ENCODE results near the gene PPIL1. TPM values are rescaled to one million over a fixed set of nuclear protein-coding genes. Genes with fewer than 3 reads are reported as not detected.
"Not testable (repeated sequence)": the region's sequence is repeated elsewhere in the genome, so short reads cannot be mapped to it uniquely, and the experiment has no call there.

Gene PPIL1
- total RNA-seq, 1 experiment from 2014 or later: 64.2 TPM

DNA sequence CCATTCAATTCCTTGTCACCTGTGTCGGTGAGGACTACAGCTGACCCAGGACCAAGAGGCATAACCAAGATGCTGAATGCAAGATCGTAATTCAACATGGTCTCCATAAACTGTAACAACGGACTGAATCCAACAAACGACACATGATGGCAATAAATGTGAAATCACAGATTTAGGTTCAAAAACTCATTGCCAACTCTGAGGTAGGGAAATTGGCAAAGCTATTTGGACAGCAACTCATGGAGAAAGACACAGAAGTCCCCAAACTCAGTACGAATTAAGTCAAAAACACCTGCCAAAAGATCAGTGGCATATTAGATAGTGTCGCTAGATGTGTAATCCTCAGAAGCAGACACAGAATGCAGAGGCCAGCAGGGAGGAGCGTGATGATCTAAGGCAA is 60.4 kb downstream of the PPIL1 start (continued):
- TF ChIP-seq, protein P1, sequence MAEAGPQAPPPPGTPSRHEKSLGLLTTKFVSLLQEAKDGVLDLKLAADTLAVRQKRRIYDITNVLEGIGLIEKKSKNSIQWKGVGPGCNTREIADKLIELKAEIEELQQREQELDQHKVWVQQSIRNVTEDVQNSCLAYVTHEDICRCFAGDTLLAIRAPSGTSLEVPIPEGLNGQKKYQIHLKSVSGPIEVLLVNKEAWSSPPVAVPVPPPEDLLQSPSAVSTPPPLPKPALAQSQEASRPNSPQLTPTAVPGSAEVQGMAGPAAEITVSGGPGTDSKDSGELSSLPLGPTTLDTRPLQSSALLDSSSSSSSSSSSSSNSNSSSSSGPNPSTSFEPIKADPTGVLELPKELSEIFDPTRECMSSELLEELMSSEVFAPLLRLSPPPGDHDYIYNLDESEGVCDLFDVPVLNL (CRISPR knock-in tag; IDR thresholded peaks at IDR 0.05; ENCODE audit: borderline replicate concordance, low read depth): no peak
- TF ChIP-seq, protein P2, sequence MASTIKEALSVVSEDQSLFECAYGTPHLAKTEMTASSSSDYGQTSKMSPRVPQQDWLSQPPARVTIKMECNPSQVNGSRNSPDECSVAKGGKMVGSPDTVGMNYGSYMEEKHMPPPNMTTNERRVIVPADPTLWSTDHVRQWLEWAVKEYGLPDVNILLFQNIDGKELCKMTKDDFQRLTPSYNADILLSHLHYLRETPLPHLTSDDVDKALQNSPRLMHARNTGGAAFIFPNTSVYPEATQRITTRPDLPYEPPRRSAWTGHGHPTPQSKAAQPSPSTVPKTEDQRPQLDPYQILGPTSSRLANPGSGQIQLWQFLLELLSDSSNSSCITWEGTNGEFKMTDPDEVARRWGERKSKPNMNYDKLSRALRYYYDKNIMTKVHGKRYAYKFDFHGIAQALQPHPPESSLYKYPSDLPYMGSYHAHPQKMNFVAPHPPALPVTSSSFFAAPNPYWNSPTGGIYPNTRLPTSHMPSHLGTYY (CRISPR knock-in tag; IDR thresholded peaks at IDR 0.05): no peak
- no peak for TF ChIP-seq NR2C2 (CRISPR knock-in tag; IDR thresholded peaks at IDR 0.05)

- Mint-ChIP-seq H3K4me1 (peaks cover 18% of the 10 kb centered on the region), H3K27me3 (ENCODE audit: low read depth) (no peaks in the 10 kb centered on the region), H3K36me3 (no peaks in the 10 kb centered on the region), H3K9me3 (no peaks in the 10 kb centered on the region), H3K27ac (no peak overlapping the region), H3K4me3 (no peak overlapping the region)
- TF ChIP-seq GTF2I (CRISPR knock-in tag; conservative IDR thresholded peaks at IDR 0.05): no peak
- TF ChIP-seq GABPB1 (CRISPR knock-in tag; IDR thresholded peaks at IDR 0.05): no peak
- no peak for TF ChIP-seq FOXJ3 (CRISPR knock-in tag; IDR thresholded peaks at IDR 0.05; ENCODE audit: borderline replicate concordance)
- no peak for TF ChIP-seq ZNF425 (CRISPR knock-in tag; conservative IDR thresholded peaks at IDR 0.05)
- TF ChIP-seq NFYB (CRISPR knock-in tag; conservative IDR thresholded peaks at IDR 0.05; ENCODE audit: low read depth): no peak
- TF ChIP-seq CREB1 (CRISPR knock-in tag; IDR thresholded peaks at IDR 0.05): no peak
- TF ChIP-seq ATF1 (CRISPR knock-in tag; IDR thresholded peaks at IDR 0.05): no peak
- no peak for TF ChIP-seq TP53 (CRISPR knock-in tag; IDR thresholded peaks at IDR 0.05)
- TF ChIP-seq SOX15 (CRISPR knock-in tag; IDR thresholded peaks at IDR 0.05): no peak
- no peak for TF ChIP-seq FOXP1 (CRISPR knock-in tag; IDR thresholded peaks at IDR 0.05; ENCODE audit: borderline replicate concordance)
- no peak for TF ChIP-seq NR2C2 (CRISPR knock-in tag; IDR thresholded peaks at IDR 0.05)
- TF ChIP-seq E2F5 (CRISPR knock-in tag; IDR thresholded peaks at IDR 0.05): no peak
- no peak for TF ChIP-seq MXD4 (CRISPR knock-in tag; IDR thresholded peaks at IDR 0.05; ENCODE audit: borderline replicate concordance)
- no peak for TF ChIP-seq ATF3 (CRISPR knock-in tag; conservative IDR thresholded peaks at IDR 0.05)
- TF ChIP-seq ZNF219 (CRISPR knock-in tag; IDR thresholded peaks at IDR 0.05; ENCODE audit: borderline replicate concordance): no peak
- TF ChIP-seq NR3C1 (CRISPR knock-in tag; conservative IDR thresholded peaks at IDR 0.05; ENCODE audit: low read depth): no peak
- ChIA-PET POLR2A (no interaction called here), CTCF (interaction anchor here (5.6 kb wide), 1 partner anchor 37 kb away, joined by 61 read pairs; no protein-coding TSS in a partner anchor)
- ATAC-seq: no peak
- no peak for DNase-seq (ENCODE audit: low spot score)
Measured at GRCh38 chr6:36813526-36813925, 61.1 kb downstream of the PPIL1 start.

- H3K4me3 Mint-ChIP-seq; H3K9me3 Mint-ChIP-seq; H3K27me3 Mint-ChIP-seq (ENCODE audit: low read depth); H3K36me3 Mint-ChIP-seq; DNase-seq (ENCODE audit: low spot score); H3K27ac Mint-ChIP-seq; POLR2A ChIA-PET; ATAC-seq: not testable (repeated sequence)
- CTCF ChIA-PET: interaction anchor here (1.9 to 5.6 kb wide), 2 partner anchors 30 to 37 kb away, joined by 8 to 61 read pairs; no protein-coding TSS in a partner anchor
- peaks cover 15% of the 10 kb centered on the region for H3K4me1 Mint-ChIP-seq
- TF ChIP-seq GABPB1 (CRISPR knock-in tag; IDR thresholded peaks at IDR 0.05): 0 out of 2 replicates have a peak, but pooled peaks have one; percentile 16
Measured at GRCh38 chr6:36813047-36813446, 61.6 kb downstream of the PPIL1 start.
